GM19025 (cell line): ENCODE measurements around the gene OPA1.

ENCODE experiments used
- ATAC-seq: cut with Tn5 transposase; IDR thresholded peaks from one replicate; pipeline ENCODE4 v1.9.1; 2021; ENCODE audit warnings: mild to moderate bottlenecking, low read depth, moderate library complexity; ENCODE audit not compliant: unreplicated experiment

Gene OPA1

DNA sequence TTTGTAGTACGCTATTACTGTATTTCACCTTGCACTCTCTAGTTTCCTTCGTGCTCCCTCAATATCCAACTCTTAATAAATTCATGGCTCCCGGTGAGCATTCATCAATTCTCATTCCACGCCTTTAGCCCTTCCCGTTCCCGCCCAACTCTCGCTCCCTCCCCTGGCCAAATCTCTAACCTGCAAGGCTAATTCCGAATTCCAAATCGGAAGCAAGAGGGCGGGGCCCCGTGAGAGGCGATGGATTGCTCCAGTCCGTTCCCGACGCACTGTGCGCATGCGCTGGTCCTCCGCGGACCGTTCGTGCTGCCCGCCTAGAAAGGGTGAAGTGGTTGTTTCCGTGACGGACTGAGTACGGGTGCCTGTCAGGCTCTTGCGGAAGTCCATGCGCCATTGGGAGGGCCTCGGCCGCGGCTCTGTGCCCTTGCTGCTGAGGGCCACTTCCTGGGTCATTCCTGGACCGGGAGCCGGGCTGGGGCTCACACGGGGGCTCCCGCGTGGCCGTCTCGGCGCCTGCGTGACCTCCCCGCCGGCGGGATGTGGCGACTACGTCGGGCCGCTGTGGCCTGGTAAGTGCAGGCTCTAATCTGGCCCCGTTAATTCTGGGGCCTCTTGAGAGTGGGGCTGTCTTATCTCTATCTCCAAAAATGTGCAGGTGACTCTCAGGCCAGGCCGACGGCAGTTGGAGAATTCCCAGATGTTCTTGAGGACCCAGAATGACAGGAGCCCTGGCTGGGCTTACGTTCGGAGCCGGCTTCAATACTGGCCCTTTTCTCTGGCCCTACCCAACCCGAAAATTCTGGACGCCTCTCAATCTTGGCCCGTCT is at the start of gene OPA1:
Gene OPA1 (plus strand): TSS at position 368 of the 827 bp plus-strand sequence. CDS start 170 bp downstream, at position 538.
- peak; percentile 99 for ATAC-seq

- no peak for ATAC-seq
Measured at GRCh38 chr3:193544289-193544688, 48.7 kb upstream of the OPA1 start.

DNA sequence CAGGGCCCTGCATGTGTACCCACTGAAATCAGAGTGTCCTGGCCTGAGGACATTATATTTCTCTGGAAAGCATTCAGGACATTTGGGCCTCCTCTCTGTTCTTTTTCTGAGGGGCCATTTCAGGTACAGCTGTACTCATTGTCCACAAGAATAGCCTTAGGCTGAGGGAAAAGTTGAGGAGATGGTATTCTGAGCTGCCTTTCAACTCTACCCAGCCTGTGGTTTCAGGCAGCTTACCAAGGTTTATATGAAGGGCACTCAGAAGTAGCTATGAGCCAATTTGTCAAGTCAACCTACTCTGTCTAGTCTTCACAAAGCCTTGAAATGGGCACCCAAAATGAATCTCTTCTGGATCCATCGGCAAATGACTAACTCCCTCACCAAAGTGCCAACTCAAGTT is 47.7 kb upstream of the OPA1 start:
- ATAC-seq, result no peak

GRCh38 chr3:193546129-193546528 is 46.9 kb upstream of the OPA1 start:
- ATAC-seq, result no peak

GRCh38 chr3:193548406-193548805 is 44.6 kb upstream of the OPA1 start:
- no peak for ATAC-seq

GRCh38 chr3:193552923-193553322 is 40.1 kb upstream of the OPA1 start:
- no peak for ATAC-seq

GRCh38 chr3:193553586-193553985 is 39.4 kb upstream of the OPA1 start:
- no peak for ATAC-seq

GRCh38 chr3:193554811-193555210 is 38.2 kb upstream of the OPA1 start, which contains the start of gene ATP13A4:
TSS of gene ATP13A4 (minus strand) at chr3:193554895. CDS start at chr3:193554799, 96 bp downstream.
- no peak for ATAC-seq

DNA sequence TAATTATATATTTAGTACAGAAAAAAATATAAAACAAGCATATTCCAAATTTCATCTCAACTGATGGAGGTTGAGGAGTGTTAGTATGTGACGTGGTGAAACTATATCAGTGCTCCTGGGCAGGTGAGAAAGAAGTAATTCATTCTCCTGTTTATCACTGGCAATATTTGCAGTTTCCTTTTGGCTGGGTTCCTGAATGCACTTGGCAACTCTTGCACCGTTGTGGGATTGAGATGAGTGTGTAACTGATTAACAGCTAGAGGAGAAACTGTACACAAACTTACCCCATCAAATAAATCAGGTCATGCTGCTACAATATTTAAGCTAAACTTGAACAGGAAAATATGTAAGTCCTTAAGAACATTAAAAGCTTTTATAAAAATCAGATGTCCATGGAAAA is 36.2 kb upstream of the OPA1 start:
- ATAC-seq, result no peak

DNA sequence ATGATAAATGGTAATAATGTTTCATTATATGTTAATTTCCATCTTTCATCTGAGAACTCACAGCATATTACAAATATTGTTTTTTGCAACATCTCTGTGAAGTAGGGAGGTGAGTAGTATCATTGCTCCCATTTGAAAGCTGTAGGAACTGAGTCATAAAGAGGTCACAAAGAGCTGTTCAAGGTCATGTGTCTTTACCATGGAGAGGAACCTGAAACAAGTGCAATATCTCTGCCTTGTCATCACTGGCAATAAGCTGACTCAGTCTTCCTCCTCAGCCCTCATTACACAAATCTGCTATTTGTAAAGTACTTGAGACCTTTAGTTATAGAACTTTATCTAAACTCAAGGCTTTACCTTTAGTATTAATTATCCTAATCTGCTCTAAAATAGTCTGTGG is 33.9 kb upstream of the OPA1 start:
- ATAC-seq, result no peak

DNA sequence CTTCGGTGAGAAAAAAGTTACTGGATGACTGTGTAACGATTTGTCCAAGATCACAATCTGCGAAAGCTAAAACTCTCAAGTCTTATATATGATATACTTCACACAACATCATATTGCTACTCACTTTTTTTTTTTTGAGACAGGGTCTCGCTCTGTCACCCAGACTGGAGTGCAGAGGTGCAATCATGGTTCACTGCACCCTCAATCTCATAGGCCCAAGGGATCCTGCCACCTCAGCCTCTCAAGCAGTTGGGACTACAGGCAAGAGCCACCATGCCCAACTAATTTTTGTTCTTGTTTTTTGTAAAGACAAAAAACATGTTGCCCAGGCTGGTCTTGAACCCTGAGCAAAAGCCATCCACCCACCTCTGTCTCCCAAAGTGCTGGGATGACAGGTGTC is 32.9 kb upstream of the OPA1 start:
- no peak for ATAC-seq

- ATAC-seq, result no peak
Measured at GRCh38 chr3:193560870-193561269, 32.1 kb upstream of the OPA1 start.

- no peak for ATAC-seq
Measured at GRCh38 chr3:193563426-193563825, 29.6 kb upstream of the OPA1 start.

DNA sequence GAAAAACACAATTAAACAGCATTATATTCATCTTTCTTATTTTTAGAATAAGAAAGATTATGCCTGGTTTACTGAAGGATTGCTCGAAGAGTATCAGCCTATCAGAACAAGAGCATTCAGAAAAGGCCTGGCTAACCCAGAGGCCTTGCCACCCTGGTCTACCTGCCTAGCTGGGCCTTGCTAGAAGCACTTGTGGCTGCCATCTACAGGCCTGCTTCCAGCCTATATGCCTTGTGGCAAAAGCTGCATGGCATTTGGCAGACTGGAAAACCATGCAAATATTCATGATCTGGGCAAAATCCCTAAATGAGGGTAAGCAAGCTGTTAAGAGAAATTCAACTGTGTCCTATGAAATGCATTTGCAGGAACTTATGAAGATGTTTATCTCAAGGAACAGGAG is 29.0 kb upstream of the OPA1 start:
- no peak for ATAC-seq

DNA sequence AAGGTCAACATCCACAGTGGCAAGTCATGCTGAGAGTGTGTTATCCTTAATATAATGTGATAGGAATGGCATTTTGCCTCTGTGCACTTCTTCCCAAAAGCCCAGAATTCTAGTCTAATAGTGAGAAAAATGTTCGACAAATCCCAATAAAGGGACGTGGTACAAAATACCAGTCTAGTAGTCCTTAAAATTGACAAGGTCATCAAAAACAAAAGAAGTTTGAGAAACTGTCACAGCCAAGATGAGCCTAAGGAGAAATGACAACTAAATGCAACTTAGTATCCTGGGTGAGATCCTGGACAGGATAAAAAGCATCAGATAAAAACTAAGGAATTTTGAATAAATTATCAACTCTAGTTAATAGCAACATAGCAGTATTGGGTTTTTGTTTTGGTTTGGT is 23.9 kb upstream of the OPA1 start:
- ATAC-seq, result no peak

DNA sequence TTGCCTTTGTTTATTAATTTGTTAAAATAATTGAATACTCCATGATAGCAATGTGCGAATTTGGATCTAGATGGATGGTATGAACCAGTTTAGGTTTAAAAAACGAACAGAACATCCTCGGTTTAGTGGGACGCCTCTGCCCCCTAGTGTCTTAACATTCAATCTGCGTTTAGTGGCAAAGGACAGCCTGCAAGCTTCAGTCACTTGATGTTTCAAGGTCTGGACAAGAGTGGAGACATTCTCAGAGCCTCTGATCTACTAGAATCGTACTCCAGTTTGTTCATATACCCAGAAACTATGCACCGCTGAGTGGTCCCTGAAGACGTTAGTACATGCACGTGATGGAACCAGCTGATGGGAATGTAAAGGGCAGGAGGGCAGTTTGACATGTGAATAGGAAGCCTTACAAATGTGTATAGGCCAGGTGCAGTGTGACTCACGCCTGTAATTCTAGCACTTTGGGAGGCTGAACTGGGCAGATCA is 20.5 kb upstream of the OPA1 start:
- ATAC-seq, result peak; percentile 46

GRCh38 chr3:193573403-193574191 is 19.4 kb upstream of the OPA1 start:
- ATAC-seq, result no peak

GRCh38 chr3:193574488-193575070 is 18.4 kb upstream of the OPA1 start:
- no peak for ATAC-seq

- ATAC-seq, result no peak
Measured at GRCh38 chr3:193585530-193585929, 7.5 kb upstream of the OPA1 start.

DNA sequence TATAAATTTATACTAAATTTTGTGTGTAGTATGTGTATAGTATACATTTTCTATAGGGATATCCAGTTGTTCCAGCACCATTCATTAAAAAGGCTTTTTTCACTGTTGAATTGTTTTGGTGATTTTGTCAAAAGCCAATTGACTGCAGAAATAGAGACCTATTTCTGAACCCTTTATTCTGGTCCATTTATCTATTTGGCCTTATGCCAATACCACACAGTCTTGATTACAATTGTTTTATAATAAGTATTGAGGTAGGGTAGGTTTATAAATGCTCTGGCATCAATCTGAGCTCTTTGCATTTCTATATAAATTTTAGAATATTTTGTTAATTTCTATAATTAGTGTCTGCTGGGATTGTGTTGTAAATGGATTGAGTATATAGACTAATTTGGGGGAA is 6.5 kb upstream of the OPA1 start:
- no peak for ATAC-seq

GRCh38 chr3:193589129-193589528 is 3.9 kb upstream of the OPA1 start:
- ATAC-seq, result no peak
